Dermis microvascular lymphatic vessel endothelial cell (primary cell): ENCODE results near the gene GIT2. TPM values are rescaled to one million over a fixed set of nuclear protein-coding genes. Genes with fewer than 3 reads are reported as not detected.
"Not testable (repeated sequence)": the region's sequence is repeated elsewhere in the genome, so short reads cannot be mapped to it uniquely, and the experiment has no call there.

ENCODE experiments used
- DNase-seq, 2 donors: peaks; one replicate each; pipeline versions ENCODE4 v3.0.0 to v3.0.0-alpha.2; 2010; ENCODE audit warnings: low read depth in 2 of 2
- total RNA-seq: library from RNA; depleted of rRNA; stranded (reverse); fragments of >200 nt; gene quantifications from 2 replicates; pipeline ENCODE4 v1.2.1, GENCODE V29; 2014

Gene GIT2
- total RNA-seq, 1 donor from 2014 or later, result 28.6 TPM

DNA sequence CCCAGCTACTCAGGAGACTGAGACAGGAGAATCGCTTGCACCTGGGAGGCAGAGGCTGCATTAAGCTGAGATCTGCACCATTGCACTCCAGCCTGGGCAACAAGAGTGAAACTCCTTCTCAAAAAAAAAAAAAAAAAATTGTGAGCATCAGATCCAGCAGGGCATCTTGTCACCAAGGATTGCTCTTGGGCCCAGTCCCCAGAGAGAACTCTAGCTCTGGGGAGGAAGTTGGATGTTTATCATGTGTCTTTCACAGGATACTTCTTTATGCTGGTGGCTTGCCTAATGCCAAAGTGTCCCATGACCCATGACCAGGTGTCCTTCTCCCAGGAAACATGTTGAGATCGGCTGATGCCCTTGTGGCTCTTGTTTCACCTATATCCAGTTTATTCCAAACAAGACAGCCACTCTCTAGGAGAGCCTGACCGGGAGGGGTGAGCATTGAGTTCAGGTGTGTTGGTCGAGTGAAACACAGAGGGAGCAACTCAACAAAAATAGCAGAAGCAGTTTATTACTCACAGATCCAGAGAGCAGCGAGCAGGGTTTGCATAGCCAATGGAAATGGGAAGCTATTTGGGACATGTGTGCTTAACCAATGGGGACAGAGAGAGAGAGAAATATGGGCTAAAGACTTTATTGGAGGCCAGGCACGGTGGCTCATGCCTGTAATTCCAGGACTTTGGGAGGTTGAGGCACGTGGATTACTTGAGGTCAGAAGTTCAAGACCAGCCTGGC is 102.7 kb downstream of the GIT2 start:
- DNase-seq, result no peak

DNA sequence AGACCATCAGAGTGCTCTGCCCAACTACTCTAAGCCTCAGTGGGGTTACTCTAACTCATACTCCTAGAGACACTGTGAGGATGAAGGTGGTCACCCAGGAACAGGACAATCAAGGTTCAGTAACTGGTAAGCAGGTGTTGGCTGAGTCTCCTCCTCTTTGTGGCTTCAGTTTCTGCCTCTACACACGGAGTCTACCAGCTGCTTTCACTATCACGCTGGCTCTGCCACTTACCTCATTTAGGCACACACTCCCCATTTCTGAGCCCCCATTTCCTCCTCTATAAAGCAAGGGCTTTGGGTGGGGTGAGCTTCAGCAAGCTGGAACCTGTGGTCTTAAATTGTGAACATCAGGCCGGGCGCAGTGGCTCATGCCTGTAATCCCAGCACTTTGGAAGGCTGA is 103.4 kb downstream of the GIT2 start:
- no peak for DNase-seq

DNA sequence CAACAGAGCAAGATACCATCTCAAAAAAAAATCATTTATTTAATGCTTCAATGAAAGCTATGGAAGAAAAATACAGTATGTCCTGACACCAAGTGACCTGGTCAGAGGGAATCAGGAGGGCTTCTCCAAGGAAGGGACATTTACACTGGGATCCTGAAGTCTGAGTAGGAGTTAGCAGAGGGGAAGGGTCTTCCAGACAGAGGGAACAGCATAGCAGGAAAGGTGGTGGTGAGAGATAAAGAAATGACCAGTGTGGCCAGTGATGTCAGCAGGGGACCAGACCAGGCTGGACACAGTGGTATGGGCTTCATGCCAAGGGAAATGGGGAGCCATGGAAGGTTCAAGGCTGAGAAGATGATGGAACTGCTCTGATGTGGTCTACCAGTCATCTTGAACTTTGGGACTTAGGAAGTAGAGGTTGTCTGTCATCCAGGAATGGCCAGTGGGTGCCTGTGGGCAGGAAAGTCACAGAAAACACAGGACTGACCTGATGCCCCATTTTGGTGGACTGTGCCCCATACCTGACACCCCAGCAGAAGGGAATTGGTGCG is 103.9 kb downstream of the GIT2 start:
- no peak for DNase-seq

- not testable (repeated sequence) for DNase-seq
Measured at GRCh38 chr12:109891731-109892130, 104.4 kb downstream of the GIT2 start.

- DNase-seq, result no peak
Measured at GRCh38 chr12:109890620-109891170, 105.5 kb downstream of the GIT2 start.

- DNase-seq, result peak in 1 of 2 donors; percentile 80
Measured at GRCh38 chr12:109888179-109889020, 107.8 kb downstream of the GIT2 start.

DNA sequence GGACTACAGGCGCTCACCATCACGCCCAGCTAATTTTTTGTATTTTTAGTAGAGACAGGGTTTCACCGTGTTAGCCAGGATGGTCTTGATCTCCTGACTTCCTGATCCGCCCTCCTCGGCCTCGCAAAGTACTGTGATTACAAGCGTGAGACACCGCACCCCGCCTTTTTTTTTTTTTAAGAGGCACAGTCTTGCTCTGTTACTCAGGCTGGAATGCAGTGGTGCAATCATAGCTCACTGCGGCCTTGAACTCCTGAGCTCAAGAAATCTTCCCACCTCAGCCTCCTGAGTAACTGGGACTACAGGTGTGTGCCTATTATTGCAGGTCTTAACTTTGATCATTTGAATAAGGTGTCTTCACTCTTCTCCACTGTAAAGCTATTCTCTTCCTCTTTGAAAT is 110.6 kb downstream of the GIT2 start:
- DNase-seq, result no peak

DNA sequence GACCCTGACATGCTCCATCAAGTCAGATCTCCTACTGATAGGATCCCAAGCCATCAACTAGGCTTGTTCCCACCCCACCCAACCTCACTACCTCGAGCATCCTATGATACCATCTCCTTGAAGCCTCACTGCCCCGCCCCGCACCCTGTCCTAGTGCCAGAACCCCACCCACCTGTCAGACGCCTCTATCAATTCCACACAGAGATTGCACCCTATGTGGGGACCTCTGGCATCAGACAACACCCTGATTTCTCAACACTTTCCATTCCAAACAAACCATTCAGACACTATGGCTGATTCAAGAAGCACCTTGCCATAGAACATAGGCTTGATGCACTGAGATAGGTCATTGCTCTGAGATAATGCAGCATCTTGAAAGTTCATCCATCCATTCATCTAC is 112.7 kb downstream of the GIT2 start:
- DNase-seq, result no peak

DNA sequence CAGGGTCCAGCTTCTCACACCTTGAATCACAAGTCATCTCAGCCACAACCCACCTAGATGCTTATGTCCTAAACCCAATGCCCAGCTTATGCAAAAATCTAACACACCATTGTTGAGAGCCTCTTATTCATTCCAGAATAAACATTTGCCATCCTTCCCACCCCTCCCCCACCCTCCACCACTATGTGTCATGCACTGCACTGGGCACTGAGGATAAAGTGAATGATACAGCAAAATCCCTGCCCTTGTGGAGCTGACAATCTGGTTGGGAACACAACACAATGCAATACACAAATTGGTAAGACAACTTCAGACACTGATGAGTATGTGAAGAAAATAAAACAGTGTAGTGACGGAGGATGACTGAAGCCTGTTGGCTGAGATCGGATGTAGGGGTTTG is 114.4 kb downstream of the GIT2 start:
- peak in 1 of 2 donors; percentile 13 for DNase-seq

DNA sequence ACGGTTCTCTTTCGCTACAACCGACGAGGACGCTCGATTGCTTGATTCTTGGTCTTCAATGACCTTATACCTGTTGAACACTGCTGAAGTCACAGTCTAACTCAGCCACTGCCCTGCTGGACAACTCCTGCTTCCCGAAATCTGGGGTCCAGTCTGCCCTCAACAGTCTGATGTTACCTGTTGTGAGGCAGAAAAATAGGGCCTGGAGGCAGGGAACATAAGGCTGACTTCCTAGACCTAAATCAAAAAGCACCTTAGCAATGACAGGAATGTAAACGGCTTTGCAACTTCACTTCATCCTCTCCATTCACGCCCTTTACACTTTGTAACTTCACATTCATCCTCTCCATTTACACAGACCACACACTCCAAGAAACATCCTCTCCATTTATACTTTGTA is 115.2 kb downstream of the GIT2 start:
- no peak for DNase-seq

DNA sequence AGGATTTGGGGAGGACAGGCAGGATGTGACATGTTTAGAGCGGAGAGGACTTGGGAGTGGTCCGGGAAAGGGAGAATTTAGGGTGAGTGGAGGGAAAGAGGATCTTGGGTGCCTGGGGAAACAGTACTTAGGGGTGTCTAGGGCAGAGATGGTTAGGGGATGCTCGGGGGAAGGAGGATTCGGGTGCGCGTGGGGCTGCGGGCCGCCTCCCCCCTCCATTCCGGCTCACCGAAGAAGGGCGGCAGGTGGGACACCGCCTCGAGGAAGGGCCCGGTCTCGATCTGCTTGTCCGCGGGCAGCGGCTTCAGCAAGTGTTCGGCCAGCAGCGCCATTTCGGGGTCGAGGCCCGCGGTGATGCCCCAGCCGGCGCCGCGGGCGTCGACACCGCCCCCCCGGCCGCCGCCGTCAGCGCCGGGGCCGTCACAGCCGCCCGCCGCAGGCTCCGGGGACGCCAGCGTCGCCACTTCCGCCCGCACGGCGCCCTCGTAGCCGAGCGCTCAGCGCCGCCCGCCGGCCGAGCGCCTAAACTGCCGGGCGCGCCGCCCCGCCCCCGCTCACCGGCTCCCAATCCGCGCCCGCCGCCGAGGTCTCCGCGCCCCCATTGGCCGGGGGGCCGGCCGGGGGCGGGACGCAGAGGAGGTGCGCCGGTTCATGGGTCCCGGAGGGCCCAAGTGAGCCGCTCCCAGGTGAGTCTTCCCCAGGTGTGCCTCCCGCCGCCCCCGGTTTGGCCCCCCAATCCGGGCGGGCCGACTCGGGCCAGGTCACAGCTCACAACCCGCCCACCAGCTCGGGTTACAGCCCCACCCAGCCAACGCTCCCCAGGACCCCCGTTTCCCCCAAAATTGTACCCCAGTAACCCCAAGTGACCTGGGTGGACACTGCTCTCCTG is 115.9 kb downstream of the GIT2 start, which contains the start of gene GLTP:
GLTP (minus strand) TSS at position 499 of the 889 bp plus-strand sequence; CDS start at position 332, 167 bp downstream.
- DNase-seq, result peak; percentile 42 to 84

Other genes with a start within 250 kb of the GIT2 start
- gene TRPV4, start 163.0 kb downstream of the GIT2 start, total RNA-seq, result 1.4 and 2.4 TPM in 2 replicates
- 45.6 and 45.9 TPM in 2 replicates for gene GLTP, start 115.8 kb downstream of the GIT2 start, total RNA-seq
- 5.2 and 5.4 TPM in 2 replicates for gene TCHP, start 96.1 kb downstream of the GIT2 start, total RNA-seq
- gene ANKRD13A, start 3.1 kb upstream of the GIT2 start, total RNA-seq, result 46.1 and 63.8 TPM in 2 replicates
- gene C12orf76, start 52.2 kb upstream of the GIT2 start, total RNA-seq, result 11.9 and 15.4 TPM in 2 replicates
- gene IFT81, start 128.0 kb upstream of the GIT2 start, total RNA-seq, result 4.3 and 5.3 TPM in 2 replicates